ENCODE data around the gene PIGN. TPM values are rescaled to one million over a fixed set of nuclear protein-coding genes. Genes with fewer than 3 reads are reported as not detected.

Gene PIGN
- total RNA-seq, 3 donors from 2014 or later, result 33.1 to 67.2 (median 47.9) TPM

GRCh38 chr18:61992285-61992684, 194.6 kb downstream of the PIGN start:
- intact Hi-C loops (cut with DNase I; ENCODE audit: low total_unique reads), result no loop called here
- peak overlapping the region in 1 of 2 donors; percentile 4 for H3K27ac ChIP-seq
- no peak for TF ChIP-seq POLR2A (IDR thresholded peaks at IDR 0.05)
- TF ChIP-seq POLR2AphosphoS5 (IDR thresholded peaks at IDR 0.05), result no peak
- TF ChIP-seq CTCF (IDR thresholded peaks at IDR 0.05), result no peak
- H3K4me1 ChIP-seq, result no peaks in the 10 kb centered on the region
- no peaks in the 10 kb centered on the region for H3K9me3 ChIP-seq
- DNase-seq (ENCODE audit: low spot score in 2 of 2), result no peak
- no peaks in the 10 kb centered on the region for H3K36me3 ChIP-seq
- no peak overlapping the region for H3K4me3 ChIP-seq
- H3K27me3 ChIP-seq, result no peaks in the 10 kb centered on the region

GRCh38 chr18:61991836-61992235, 195.0 kb downstream of the PIGN start:
- H3K4me1 ChIP-seq, result no peaks in the 10 kb centered on the region
- H3K36me3 ChIP-seq, result no peaks in the 10 kb centered on the region
- no peak for DNase-seq (ENCODE audit: low spot score in 2 of 2)
- H3K4me3 ChIP-seq, result no peak overlapping the region
- H3K27me3 ChIP-seq, result no peaks in the 10 kb centered on the region
- intact Hi-C loops (cut with DNase I; ENCODE audit: low total_unique reads), result no loop called here
- peak overlapping the region in 1 of 2 donors; percentile 4 for H3K27ac ChIP-seq
- no peak for TF ChIP-seq POLR2AphosphoS5 (IDR thresholded peaks at IDR 0.05)
- no peaks in the 10 kb centered on the region for H3K9me3 ChIP-seq

GRCh38 chr18:61991201-61991600, 195.7 kb downstream of the PIGN start:
- no peak for DNase-seq (ENCODE audit: low spot score in 2 of 2)

More at GRCh38 chr18:61991201-61991600, 195.7 kb downstream of the PIGN start:
- Histone ChIP-seq H3K4me3 (no peak overlapping the region), H3K4me1 (no peaks in the 10 kb centered on the region), H3K27ac (no peak overlapping the region), H3K27me3 (no peaks in the 10 kb centered on the region), H3K36me3 (no peaks in the 10 kb centered on the region), H3K9me3 (no peaks in the 10 kb centered on the region)
- intact Hi-C loops (cut with DNase I; ENCODE audit: low total_unique reads), result no loop called here
- TF ChIP-seq POLR2A (IDR thresholded peaks at IDR 0.05) (no peak), POLR2AphosphoS5 (IDR thresholded peaks at IDR 0.05) (no peak), CTCF (IDR thresholded peaks at IDR 0.05) (no peak)

Other genes starting within 250 kb of the PIGN start
- 10 to 100 TPM; 33.0 to 69.4 (median 45.9) TPM for gene RELCH, start 199 bp upstream of the PIGN start, total RNA-seq
- 1 to 10 TPM; 4.2 to 6.4 (median 4.6) TPM for gene TNFRSF11A, start 138.3 kb upstream of the PIGN start, total RNA-seq

Data from breast epithelium (tissue), 4 donors.